NT2/D1 (cell line): ENCODE measurements around the gene TSR2.

Experiments used
- DNase-seq: peaks from one replicate; pipeline ENCODE4 v3.0.0-alpha.2; 2011; ENCODE audit warnings: low read depth, low spot score
- H3K27me3 ChIP-seq: 2 replicates; pipeline ENCODE4 v1.6.0; 2011; ENCODE audit warnings: mild to moderate bottlenecking; ENCODE audit not compliant: insufficient read length, insufficient read depth
- H3K36me3 ChIP-seq: 2 replicates; pipeline ENCODE4 v1.6.1; 2011; ENCODE audit warnings: mild to moderate bottlenecking, low read length, mixed read lengths; ENCODE audit not compliant: insufficient read depth, insufficient read length
- H3K4me1 ChIP-seq: 2 replicates; pipeline ENCODE4 v1.5.1; 2011; ENCODE audit not compliant: insufficient read depth, insufficient read length
- H3K4me3 ChIP-seq: 2 replicates; pipeline ENCODE4 v1.5.1; 2011; ENCODE audit warnings: low read depth; ENCODE audit not compliant: insufficient read length
- H3K9ac ChIP-seq: 2 replicates; pipeline ENCODE4 v1.6.0; 2011; ENCODE audit warnings: low read depth; ENCODE audit not compliant: insufficient read length
- H3K9me3 ChIP-seq: 2 replicates; pipeline ENCODE4 v1.5.1; 2011; ENCODE audit warnings: mild to moderate bottlenecking, low read length; ENCODE audit not compliant: insufficient read depth
- SUZ12 ChIP-seq: IDR thresholded peaks from 2 replicates; pipeline ENCODE4 v1.6.1; 2011; ENCODE audit not compliant: insufficient read length, insufficient read depth; ENCODE audit errors: extremely low read depth
- YY1 ChIP-seq: IDR thresholded peaks from 2 replicates; pipeline ENCODE4 v1.6.1; 2011; ENCODE audit not compliant: insufficient read length, insufficient read depth
- ZNF274 ChIP-seq: IDR thresholded peaks from 2 replicates; pipeline ENCODE4 v1.6.1; 2011; ENCODE audit warnings: mild to moderate bottlenecking, low read depth, low read length

TSR2 gene

GRCh38 chrX:54439960-54440871 lies at the start of gene TSR2:
TSR2 (plus strand) TSS chrX:54440404; CDS start chrX:54440422, 18 bp downstream.
- Histone ChIP-seq H3K36me3 (peaks cover 39% of the 10 kb centered on the region), H3K27me3 (no peaks in the 10 kb centered on the region), H3K4me3 (peak within 1 kb of the TSS; percentile 98), H3K9ac (peak within 1 kb of the TSS; percentile 92), H3K4me1 (no peaks in the 10 kb centered on the region), H3K9me3 (no peaks in the 10 kb centered on the region)
- DNase-seq, result peak; percentile 75
- TF ChIP-seq SUZ12 (no peak), YY1 (peak; percentile 82)

- no peak for DNase-seq
- Histone ChIP-seq H3K27me3 (no peaks in the 10 kb centered on the region), H3K9me3 (no peaks in the 10 kb centered on the region), H3K4me3 (no peak overlapping the region), H3K4me1 (no peaks in the 10 kb centered on the region), H3K36me3 (no peaks in the 10 kb centered on the region), H3K9ac (no peak overlapping the region)
- TF ChIP-seq YY1 (no peak), SUZ12 (no peak), ZNF274 (no peak)
Measured at GRCh38 chrX:54397113-54397512, 43.1 kb upstream of the TSR2 start.

GRCh38 chrX:54407266-54407665 lies 32.9 kb upstream of the TSR2 start:
- no peaks in the 10 kb centered on the region for H3K9me3 ChIP-seq
- no peaks in the 10 kb centered on the region for H3K27me3 ChIP-seq
- no peak overlapping the region for H3K4me3 ChIP-seq
- TF ChIP-seq SUZ12 (no peak), YY1 (no peak)
- DNase-seq, result no peak
- no peaks in the 10 kb centered on the region for H3K36me3 ChIP-seq
- H3K9ac ChIP-seq, result no peak overlapping the region
- no peaks in the 10 kb centered on the region for H3K4me1 ChIP-seq

- Histone ChIP-seq H3K27me3 (no peaks in the 10 kb centered on the region), H3K4me3 (no peak overlapping the region), H3K9me3 (no peaks in the 10 kb centered on the region), H3K36me3 (no peaks in the 10 kb centered on the region), H3K9ac (no peak overlapping the region), H3K4me1 (no peaks in the 10 kb centered on the region)
- TF ChIP-seq ZNF274 (no peak), YY1 (no peak), SUZ12 (no peak)
- no peak for DNase-seq
Measured at GRCh38 chrX:54411732-54412131, 28.5 kb upstream of the TSR2 start.

GRCh38 chrX:54413753-54414152 lies 26.5 kb upstream of the TSR2 start:
- Histone ChIP-seq H3K4me1 (no peaks in the 10 kb centered on the region), H3K9ac (no peak overlapping the region), H3K4me3 (no peak overlapping the region), H3K9me3 (no peaks in the 10 kb centered on the region), H3K36me3 (no peaks in the 10 kb centered on the region), H3K27me3 (no peaks in the 10 kb centered on the region)
- TF ChIP-seq YY1, result no peak
- no peak for TF ChIP-seq SUZ12
- no peak for TF ChIP-seq ZNF274
- no peak for DNase-seq

- Histone ChIP-seq H3K27me3 (no peaks in the 10 kb centered on the region), H3K4me1 (no peaks in the 10 kb centered on the region), H3K9ac (no peak overlapping the region), H3K9me3 (no peaks in the 10 kb centered on the region), H3K36me3 (no peaks in the 10 kb centered on the region), H3K4me3 (no peak overlapping the region)
- DNase-seq, result no peak
- TF ChIP-seq SUZ12 (no peak), ZNF274 (no peak), YY1 (no peak)
Measured at GRCh38 chrX:54415534-54416350, 24.5 kb upstream of the TSR2 start.

GRCh38 chrX:54416965-54417364 lies 23.2 kb upstream of the TSR2 start:
- H3K4me1 ChIP-seq, result no peaks in the 10 kb centered on the region
- H3K27me3 ChIP-seq, result no peaks in the 10 kb centered on the region
- no peak for DNase-seq
- no peaks in the 10 kb centered on the region for H3K36me3 ChIP-seq
- H3K9me3 ChIP-seq, result no peaks in the 10 kb centered on the region
- H3K9ac ChIP-seq, result no peak overlapping the region
- TF ChIP-seq SUZ12 (no peak), ZNF274 (no peak), YY1 (no peak)
- no peak overlapping the region for H3K4me3 ChIP-seq
